Measurements from ENCODE around the gene TRIM13. TPM values are rescaled to one million over a fixed set of nuclear protein-coding genes. Genes with fewer than 3 reads are reported as not detected.
A peak's percentile ranks its signal among the peaks of the same experiment; 100 is the strongest.

TRIM13 gene
- total and polyA plus RNA-seq, 2 of the 13 experiments (the other 11 are each of a cell fraction or from before 2014, with no cell fraction given) = 22.0 to 24.4 TPM

DNA sequence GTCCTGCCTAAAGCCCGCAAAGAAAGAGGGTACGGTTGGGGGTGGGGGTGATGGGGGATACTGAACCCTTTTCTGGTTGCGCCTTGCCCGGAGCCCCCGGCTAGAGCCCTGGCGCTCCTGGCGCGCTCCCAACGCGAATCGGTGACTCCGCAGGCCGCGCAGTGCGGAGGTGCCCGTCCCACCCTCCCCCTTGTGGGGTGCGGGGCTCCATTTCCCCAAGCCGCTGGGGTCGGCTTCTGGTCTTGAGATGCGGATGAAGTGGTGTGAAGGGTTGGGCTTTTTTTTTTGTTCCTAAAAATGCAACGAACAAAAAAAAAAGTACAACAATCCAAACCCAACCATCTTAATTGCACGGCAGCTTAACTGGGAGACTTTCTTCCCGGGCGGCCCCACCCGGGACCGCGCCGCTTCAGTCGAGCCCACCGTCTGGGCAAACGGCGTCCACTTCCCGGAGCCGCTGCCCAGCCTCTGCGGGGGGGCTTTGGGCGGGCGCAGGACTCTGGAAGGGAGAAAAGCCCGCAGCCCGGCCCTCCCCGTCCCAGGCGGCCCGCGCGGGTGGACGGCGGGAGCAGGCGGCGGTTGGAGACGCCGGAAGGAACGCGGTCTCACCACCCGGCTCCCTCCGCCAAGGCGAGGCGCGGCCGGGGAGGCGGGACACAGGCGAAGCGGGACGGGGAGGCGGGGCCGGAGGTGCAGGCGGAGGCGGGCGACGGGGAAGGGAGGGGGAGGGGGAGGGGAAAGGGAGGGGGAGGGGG is 504 bp upstream of the TRIM13 start (continued):
- TF ChIP-seq, protein P1, sequence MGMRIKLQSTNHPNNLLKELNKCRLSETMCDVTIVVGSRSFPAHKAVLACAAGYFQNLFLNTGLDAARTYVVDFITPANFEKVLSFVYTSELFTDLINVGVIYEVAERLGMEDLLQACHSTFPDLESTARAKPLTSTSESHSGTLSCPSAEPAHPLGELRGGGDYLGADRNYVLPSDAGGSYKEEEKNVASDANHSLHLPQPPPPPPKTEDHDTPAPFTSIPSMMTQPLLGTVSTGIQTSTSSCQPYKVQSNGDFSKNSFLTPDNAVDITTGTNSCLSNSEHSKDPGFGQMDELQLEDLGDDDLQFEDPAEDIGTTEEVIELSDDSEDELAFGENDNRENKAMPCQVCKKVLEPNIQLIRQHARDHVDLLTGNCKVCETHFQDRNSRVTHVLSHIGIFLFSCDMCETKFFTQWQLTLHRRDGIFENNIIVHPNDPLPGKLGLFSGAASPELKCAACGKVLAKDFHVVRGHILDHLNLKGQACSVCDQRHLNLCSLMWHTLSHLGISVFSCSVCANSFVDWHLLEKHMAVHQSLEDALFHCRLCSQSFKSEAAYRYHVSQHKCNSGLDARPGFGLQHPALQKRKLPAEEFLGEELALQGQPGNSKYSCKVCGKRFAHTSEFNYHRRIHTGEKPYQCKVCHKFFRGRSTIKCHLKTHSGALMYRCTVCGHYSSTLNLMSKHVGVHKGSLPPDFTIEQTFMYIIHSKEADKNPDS (CRISPR knock-in tag; IDR thresholded peaks at IDR 0.05) = no peak
- no peak for TF ChIP-seq U2AF2 (IDR thresholded peaks at IDR 0.05; ENCODE audit: low read depth, low read length)
- TF ChIP-seq ZNF530 (CRISPR knock-in tag; IDR thresholded peaks at IDR 0.05; ENCODE audit: low read depth) = no peak
- 0 out of 2 replicates have a peak, but pooled peaks have one; percentile 36 for TF ChIP-seq HES4 (CRISPR knock-in tag; IDR thresholded peaks at IDR 0.05; ENCODE audit: borderline replicate concordance)
- TF ChIP-seq, protein P2, sequence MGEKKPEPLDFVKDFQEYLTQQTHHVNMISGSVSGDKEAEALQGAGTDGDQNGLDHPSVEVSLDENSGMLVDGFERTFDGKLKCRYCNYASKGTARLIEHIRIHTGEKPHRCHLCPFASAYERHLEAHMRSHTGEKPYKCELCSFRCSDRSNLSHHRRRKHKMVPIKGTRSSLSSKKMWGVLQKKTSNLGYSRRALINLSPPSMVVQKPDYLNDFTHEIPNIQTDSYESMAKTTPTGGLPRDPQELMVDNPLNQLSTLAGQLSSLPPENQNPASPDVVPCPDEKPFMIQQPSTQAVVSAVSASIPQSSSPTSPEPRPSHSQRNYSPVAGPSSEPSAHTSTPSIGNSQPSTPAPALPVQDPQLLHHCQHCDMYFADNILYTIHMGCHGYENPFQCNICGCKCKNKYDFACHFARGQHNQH (CRISPR knock-in tag; IDR thresholded peaks at IDR 0.05) = no peak
- TF ChIP-seq ELF1 (CRISPR knock-in tag; IDR thresholded peaks at IDR 0.05) = 0 out of 2 replicates have a peak, but pooled peaks have one; percentile 17
- no peak for TF ChIP-seq SOX6 (IDR thresholded peaks at IDR 0.05)
- no peak for TF ChIP-seq SOX6 (CRISPR knock-in tag; IDR thresholded peaks at IDR 0.05)
- TF ChIP-seq ZNF569 (CRISPR knock-in tag; IDR thresholded peaks at IDR 0.05; ENCODE audit: borderline replicate concordance) = no peak
- TF ChIP-seq ZSCAN30 (CRISPR knock-in tag; IDR thresholded peaks at IDR 0.05) = no peak
- no peak for TF ChIP-seq IKZF1 (IDR thresholded peaks at IDR 0.05)
- TF ChIP-seq, protein P3, sequence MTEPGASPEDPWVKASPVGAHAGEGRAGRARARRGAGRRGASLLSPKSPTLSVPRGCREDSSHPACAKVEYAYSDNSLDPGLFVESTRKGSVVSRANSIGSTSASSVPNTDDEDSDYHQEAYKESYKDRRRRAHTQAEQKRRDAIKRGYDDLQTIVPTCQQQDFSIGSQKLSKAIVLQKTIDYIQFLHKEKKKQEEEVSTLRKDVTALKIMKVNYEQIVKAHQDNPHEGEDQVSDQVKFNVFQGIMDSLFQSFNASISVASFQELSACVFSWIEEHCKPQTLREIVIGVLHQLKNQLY (CRISPR knock-in tag; IDR thresholded peaks at IDR 0.05) = no peak
- TF ChIP-seq HOXA5 (CRISPR knock-in tag; IDR thresholded peaks at IDR 0.05) = no peak; the same call in 1 of the 2 replicates
- TF ChIP-seq ZNF747 (CRISPR knock-in tag; IDR thresholded peaks at IDR 0.05; ENCODE audit: borderline replicate concordance) = 0 out of 2 replicates have a peak, but pooled peaks have one; percentile 20
- no peak for TF ChIP-seq GPN1 (CRISPR knock-in tag; IDR thresholded peaks at IDR 0.05; ENCODE audit: borderline replicate concordance)
- TF ChIP-seq CC2D1A (CRISPR knock-in tag; IDR thresholded peaks at IDR 0.05) = no peak
- no peak for TF ChIP-seq ZNF598 (CRISPR knock-in tag; IDR thresholded peaks at IDR 0.05; ENCODE audit: borderline replicate concordance)
- no peak for TF ChIP-seq PHF5A (CRISPR knock-in tag; IDR thresholded peaks at IDR 0.05; ENCODE audit: low read depth, unreplicated experiment)
- no peak for TF ChIP-seq ZNF614 (CRISPR knock-in tag; IDR thresholded peaks at IDR 0.05; ENCODE audit: borderline replicate concordance)
- TF ChIP-seq FOXC1 (CRISPR knock-in tag; IDR thresholded peaks at IDR 0.05; ENCODE audit: borderline replicate concordance) = no peak
- TF ChIP-seq ZNF782 (CRISPR knock-in tag; IDR thresholded peaks at IDR 0.05; ENCODE audit: borderline replicate concordance) = no peak
- TF ChIP-seq ERF (CRISPR knock-in tag; IDR thresholded peaks at IDR 0.05) = no peak; the same call in 1 of the 2 replicates
- TF ChIP-seq STAG1 (CRISPR knock-in tag; IDR thresholded peaks at IDR 0.05) = no peak
- peak; percentile 43; the same call in 1 of the 2 replicates for TF ChIP-seq ZFP37 (CRISPR knock-in tag; IDR thresholded peaks at IDR 0.05; ENCODE audit: borderline replicate concordance)
- no peak for TF ChIP-seq WIZ (CRISPR knock-in tag; IDR thresholded peaks at IDR 0.05)
- 0 out of 2 replicates have a peak, but pooled peaks have one; percentile 4 for TF ChIP-seq MAF1 (CRISPR knock-in tag; IDR thresholded peaks at IDR 0.05; ENCODE audit: borderline replicate concordance)
